ENCODE data around the gene PCIF1. TPM values are rescaled to one million over a fixed set of nuclear protein-coding genes. Genes with fewer than 3 reads are reported as not detected.

Gene PCIF1
- total and polyA plus RNA-seq, 4 donors = 9.2 to 12.4 (median 11.5) TPM

DNA sequence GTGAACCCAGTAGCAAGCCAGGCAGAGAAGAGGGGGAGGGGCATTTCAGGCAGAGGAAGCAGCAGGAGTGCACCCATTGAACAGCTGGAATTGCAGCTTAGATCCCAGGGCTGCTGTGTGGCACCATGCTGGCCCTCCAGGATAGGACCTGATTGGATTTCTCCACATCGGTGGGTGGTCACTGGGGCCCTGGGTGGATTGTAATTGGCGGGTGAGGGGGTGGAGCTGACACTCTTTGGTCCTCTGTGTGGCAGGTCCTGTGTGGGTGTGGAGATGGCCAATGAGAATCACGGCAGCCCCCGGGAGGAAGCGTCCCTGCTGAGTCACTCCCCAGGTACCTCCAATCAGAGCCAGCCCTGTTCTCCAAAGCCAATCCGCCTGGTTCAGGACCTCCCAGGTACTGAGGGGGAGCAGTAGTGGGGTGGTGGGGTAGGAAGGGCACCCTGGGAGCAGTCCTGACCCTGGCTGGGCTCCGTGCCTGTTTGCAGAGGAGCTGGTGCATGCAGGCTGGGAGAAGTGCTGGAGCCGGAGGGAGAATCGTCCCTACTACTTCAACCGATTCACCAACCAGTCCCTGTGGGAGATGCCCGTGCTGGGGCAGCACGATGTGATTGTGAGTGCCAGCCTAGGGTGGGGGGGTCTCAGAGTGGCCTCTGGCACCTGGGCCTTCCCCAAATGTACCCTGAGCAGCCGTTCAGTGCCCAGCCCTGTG, 4.4 kb downstream of the PCIF1 start:
- Histone ChIP-seq H3K36me3 (ENCODE audit: control insufficient read depth in 4 of 4, insufficient read depth in 3 of 4, low read depth in 1 of 4, low read length in 3 of 4) (peaks cover 9 to 56% (median 47%) of the 10 kb centered on the region in 4 donors), H3K27me3 (ENCODE audit: control insufficient read depth in 4 of 4, insufficient read depth in 4 of 4, low read length in 3 of 4) (no peaks in the 10 kb centered on the region), H3K9me3 (ENCODE audit: control insufficient read depth in 4 of 4, low read length in 3 of 4) (no peaks in the 10 kb centered on the region), H3K27ac (ENCODE audit: low read depth in 1 of 2, low read length in 2 of 2) (no peak overlapping the region), H3K4me3 (ENCODE audit: low read depth in 1 of 3, low read length in 3 of 3) (no peak overlapping the region), H3K4me1 (ENCODE audit: control insufficient read depth in 4 of 4, insufficient read depth in 4 of 4, low read length in 3 of 4) (peaks cover 0 to 7% (median 5%) of the 10 kb centered on the region in 4 donors), H3K9ac (ENCODE audit: low read depth in 1 of 2, low read length in 2 of 2) (no peak overlapping the region)
- WGBS = 96% methylated on average over 13 of the region's 13 CpGs
- DNase-seq (ENCODE audit: low spot score) = no peak
- no peak for TF ChIP-seq JUND (IDR thresholded peaks at IDR 0.05)

- 96% methylated on average over 3 of the region's 3 CpGs for WGBS
- no peaks in the 10 kb centered on the region for H3K27me3 ChIP-seq (ENCODE audit: control insufficient read depth in 4 of 4, insufficient read depth in 4 of 4, low read length in 3 of 4)
- H3K9me3 ChIP-seq (ENCODE audit: control insufficient read depth in 4 of 4, low read length in 3 of 4) = no peaks in the 10 kb centered on the region
- peaks cover 0 to 6% (median 4%) of the 10 kb centered on the region in 4 donors for H3K4me1 ChIP-seq (ENCODE audit: control insufficient read depth in 4 of 4, insufficient read depth in 4 of 4, low read length in 3 of 4)
- no peak overlapping the region for H3K27ac ChIP-seq (ENCODE audit: low read depth in 1 of 2, low read length in 2 of 2)
- no peak for DNase-seq (ENCODE audit: low spot score)
- TF ChIP-seq NR2F2 (IDR thresholded peaks at IDR 0.05) (no peak), EGR1 (IDR thresholded peaks at IDR 0.05; ENCODE audit: low read depth in 2 of 2) (no peak), YY1 (IDR thresholded peaks at IDR 0.05) (no peak), FOXA1 (IDR thresholded peaks at IDR 0.05) (no peak), HNF4G (IDR thresholded peaks at IDR 0.05) (no peak), ZBTB33 (IDR thresholded peaks at IDR 0.05) (no peak), HNF4A (conservative IDR thresholded peaks at IDR 0.05) (no peak)
- TF ChIP-seq, protein P1, sequence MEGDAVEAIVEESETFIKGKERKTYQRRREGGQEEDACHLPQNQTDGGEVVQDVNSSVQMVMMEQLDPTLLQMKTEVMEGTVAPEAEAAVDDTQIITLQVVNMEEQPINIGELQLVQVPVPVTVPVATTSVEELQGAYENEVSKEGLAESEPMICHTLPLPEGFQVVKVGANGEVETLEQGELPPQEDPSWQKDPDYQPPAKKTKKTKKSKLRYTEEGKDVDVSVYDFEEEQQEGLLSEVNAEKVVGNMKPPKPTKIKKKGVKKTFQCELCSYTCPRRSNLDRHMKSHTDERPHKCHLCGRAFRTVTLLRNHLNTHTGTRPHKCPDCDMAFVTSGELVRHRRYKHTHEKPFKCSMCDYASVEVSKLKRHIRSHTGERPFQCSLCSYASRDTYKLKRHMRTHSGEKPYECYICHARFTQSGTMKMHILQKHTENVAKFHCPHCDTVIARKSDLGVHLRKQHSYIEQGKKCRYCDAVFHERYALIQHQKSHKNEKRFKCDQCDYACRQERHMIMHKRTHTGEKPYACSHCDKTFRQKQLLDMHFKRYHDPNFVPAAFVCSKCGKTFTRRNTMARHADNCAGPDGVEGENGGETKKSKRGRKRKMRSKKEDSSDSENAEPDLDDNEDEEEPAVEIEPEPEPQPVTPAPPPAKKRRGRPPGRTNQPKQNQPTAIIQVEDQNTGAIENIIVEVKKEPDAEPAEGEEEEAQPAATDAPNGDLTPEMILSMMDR (IDR thresholded peaks at IDR 0.05; ENCODE audit: low read depth, low read length, missing input control) = no peak
- no peak overlapping the region for H3K9ac ChIP-seq (ENCODE audit: low read depth in 1 of 2, low read length in 2 of 2)
- no peak overlapping the region for H3K4me3 ChIP-seq (ENCODE audit: low read depth in 1 of 3, low read length in 3 of 3)
- H3K36me3 ChIP-seq (ENCODE audit: control insufficient read depth in 4 of 4, insufficient read depth in 3 of 4, low read depth in 1 of 4, low read length in 3 of 4) = peaks cover 9 to 68% (median 58%) of the 10 kb centered on the region in 4 donors
These were observed 5.6 kb downstream of the PCIF1 start for GRCh38 chr20:45940053-45940452.

- Histone ChIP-seq H3K27ac (ENCODE audit: low read depth in 1 of 2, low read length in 2 of 2) (no peak overlapping the region), H3K27me3 (ENCODE audit: control insufficient read depth in 4 of 4, insufficient read depth in 4 of 4, low read length in 3 of 4) (no peaks in the 10 kb centered on the region), H3K9ac (ENCODE audit: low read depth in 1 of 2, low read length in 2 of 2) (no peak overlapping the region), H3K4me3 (ENCODE audit: low read depth in 1 of 3, low read length in 3 of 3) (no peak overlapping the region), H3K36me3 (ENCODE audit: control insufficient read depth in 4 of 4, insufficient read depth in 3 of 4, low read depth in 1 of 4, low read length in 3 of 4) (peaks cover 9 to 71% (median 59%) of the 10 kb centered on the region in 4 donors), H3K4me1 (ENCODE audit: control insufficient read depth in 4 of 4, insufficient read depth in 4 of 4, low read length in 3 of 4) (peaks cover 0 to 5% (median 4%) of the 10 kb centered on the region in 4 donors), H3K9me3 (ENCODE audit: control insufficient read depth in 4 of 4, low read length in 3 of 4) (no peaks in the 10 kb centered on the region)
- 97% methylated on average over 13 of the region's 13 CpGs for WGBS
- no peak for DNase-seq (ENCODE audit: low spot score)
- TF ChIP-seq NR2F2 (IDR thresholded peaks at IDR 0.05) = no peak
- no peak for TF ChIP-seq REST (IDR thresholded peaks at IDR 0.05)
- TF ChIP-seq, protein P1 (IDR thresholded peaks at IDR 0.05; ENCODE audit: low read depth, low read length, missing input control) = no peak
- no peak for TF ChIP-seq TAF1 (conservative IDR thresholded peaks at IDR 0.05)
- TF ChIP-seq FOXA2 (IDR thresholded peaks at IDR 0.05) = no peak
These were observed 6.0 kb downstream of the PCIF1 start for GRCh38 chr20:45940469-45940868.
